Mammary epithelial cell (primary cell): ENCODE data around the gene SPAG6.

Experiments used
- EZH2 ChIP-seq: IDR thresholded peaks from 2 replicates; pipeline ENCODE4 v1.6.1; 2012; ENCODE audit warnings: low read length, inconsistent platforms, borderline replicate concordance
- TF ChIP-seq, protein P1 (sequence below), 2 donors: IDR thresholded peaks in 1 of 2; conservative IDR thresholded peaks in 1 of 2; 2 replicates each; pipeline ENCODE4 v1.5.1; 2011 to 2012; ENCODE audit warnings: inconsistent platforms in 2 of 2, low read length in 2 of 2, mild to moderate bottlenecking in 2 of 2, control low read depth in 1 of 2, low read depth in 1 of 2; ENCODE audit not compliant: insufficient read depth in 1 of 2; ENCODE audit errors: extremely low read depth in 1 of 2

DNA sequence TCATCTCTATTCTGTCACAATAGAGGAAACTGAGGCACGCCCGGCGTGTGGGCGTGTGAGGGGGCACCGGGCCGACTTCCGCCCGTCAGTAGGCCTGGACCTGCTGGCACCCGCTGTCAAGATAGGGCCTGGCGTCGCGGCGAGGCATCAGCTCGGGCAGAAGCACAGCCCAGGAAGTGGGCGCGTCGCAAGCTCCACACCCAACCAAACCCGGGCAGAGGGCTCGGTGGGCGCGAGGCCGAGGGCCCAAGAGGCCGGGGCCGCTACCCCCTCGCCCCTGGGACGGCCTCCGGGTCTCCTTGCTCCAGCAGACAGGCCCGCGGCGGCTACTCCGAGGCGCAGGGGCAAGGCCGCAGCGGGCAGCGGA lies 91.2 kb downstream of the SPAG6 start:
- TF ChIP-seq, protein P1, sequence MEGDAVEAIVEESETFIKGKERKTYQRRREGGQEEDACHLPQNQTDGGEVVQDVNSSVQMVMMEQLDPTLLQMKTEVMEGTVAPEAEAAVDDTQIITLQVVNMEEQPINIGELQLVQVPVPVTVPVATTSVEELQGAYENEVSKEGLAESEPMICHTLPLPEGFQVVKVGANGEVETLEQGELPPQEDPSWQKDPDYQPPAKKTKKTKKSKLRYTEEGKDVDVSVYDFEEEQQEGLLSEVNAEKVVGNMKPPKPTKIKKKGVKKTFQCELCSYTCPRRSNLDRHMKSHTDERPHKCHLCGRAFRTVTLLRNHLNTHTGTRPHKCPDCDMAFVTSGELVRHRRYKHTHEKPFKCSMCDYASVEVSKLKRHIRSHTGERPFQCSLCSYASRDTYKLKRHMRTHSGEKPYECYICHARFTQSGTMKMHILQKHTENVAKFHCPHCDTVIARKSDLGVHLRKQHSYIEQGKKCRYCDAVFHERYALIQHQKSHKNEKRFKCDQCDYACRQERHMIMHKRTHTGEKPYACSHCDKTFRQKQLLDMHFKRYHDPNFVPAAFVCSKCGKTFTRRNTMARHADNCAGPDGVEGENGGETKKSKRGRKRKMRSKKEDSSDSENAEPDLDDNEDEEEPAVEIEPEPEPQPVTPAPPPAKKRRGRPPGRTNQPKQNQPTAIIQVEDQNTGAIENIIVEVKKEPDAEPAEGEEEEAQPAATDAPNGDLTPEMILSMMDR (conservative IDR thresholded peaks at IDR 0.05 in 1 of 2, IDR thresholded peaks at IDR 0.05 in 1 of 2; ENCODE audit: extremely low read depth in 1 of 2, insufficient read depth in 1 of 2, low read depth in 1 of 2, low read length in 2 of 2) = no peak
- no peak for TF ChIP-seq EZH2
